NCI-H748 (cell line): ENCODE measurements around the gene OR4A47.
"Not testable (repeated sequence)": the region's sequence is repeated elsewhere in the genome, so short reads cannot be mapped to it uniquely, and the experiment has no call there.

Source experiments
- DNase-seq: peaks from one replicate; lab custom pipeline; 2025; ENCODE audit not compliant: unreplicated experiment; lab: John Stamatoyannopoulos, UW

Gene OR4A47, protein sequence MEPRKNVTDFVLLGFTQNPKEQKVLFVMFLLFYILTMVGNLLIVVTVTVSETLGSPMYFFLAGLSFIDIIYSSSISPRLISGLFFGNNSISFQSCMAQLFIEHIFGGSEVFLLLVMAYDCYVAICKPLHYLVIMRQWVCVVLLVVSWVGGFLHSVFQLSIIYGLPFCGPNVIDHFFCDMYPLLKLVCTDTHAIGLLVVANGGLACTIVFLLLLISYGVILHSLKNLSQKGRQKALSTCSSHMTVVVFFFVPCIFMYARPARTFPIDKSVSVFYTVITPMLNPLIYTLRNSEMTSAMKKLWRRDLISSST

GRCh38 chr11:48488493-48488892, at the start of gene OR4A47:
OR4A47 (plus strand) TSS chr11:48488793; CDS start chr11:48488793, 0 bp downstream.
- DNase-seq: not testable (repeated sequence)

GRCh38 chr11:48455909-48456308, 32.7 kb upstream of the OR4A47 start:
- DNase-seq: not testable (repeated sequence)

GRCh38 chr11:48473966-48474365, 14.6 kb upstream of the OR4A47 start:
- peak; percentile 69 for DNase-seq

DNA sequence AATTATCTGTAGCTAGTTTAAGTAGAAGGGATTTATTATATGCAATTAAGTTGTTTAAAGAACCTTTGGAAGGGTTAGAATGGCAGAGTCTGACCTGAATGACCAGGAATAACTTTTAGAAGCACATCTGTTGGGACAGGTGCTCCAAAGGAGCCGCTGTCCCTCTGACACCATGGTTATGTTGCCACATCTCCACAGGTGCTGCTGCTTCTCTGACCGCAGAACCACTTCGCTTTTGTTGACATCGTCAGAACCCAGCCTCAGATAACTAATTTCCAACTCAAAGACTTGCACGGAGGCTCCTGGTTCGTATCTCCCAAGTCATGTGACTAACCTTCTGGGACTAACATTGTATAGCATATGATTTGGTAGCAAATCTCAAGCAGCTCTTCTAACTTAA, 13.9 kb upstream of the OR4A47 start:
- DNase-seq: peak; percentile 77

DNA sequence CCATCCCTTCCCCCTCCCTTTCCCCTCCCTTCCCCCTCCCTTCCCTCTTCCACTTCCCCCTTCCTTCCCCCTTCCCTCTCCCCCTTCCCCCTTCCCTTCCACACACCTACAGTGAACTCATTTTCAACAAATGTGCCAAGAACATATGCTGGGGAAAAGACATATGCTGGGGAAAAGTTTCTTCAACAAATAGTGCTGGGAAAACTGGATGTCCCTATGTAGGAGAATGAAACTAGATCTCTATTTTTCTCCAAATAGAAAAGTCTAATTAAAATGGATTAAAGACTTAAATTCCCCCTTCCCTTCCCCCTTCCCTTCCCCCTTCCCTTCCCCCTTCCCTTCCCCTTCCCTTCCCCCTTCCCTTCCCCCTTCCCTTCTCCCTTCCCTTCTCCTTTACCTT, 17.6 kb downstream of the OR4A47 start:
- DNase-seq: not testable (repeated sequence)

GRCh38 chr11:48538991-48539390, 50.4 kb downstream of the OR4A47 start:
- DNase-seq: no peak
